Keratinocyte (primary cell): ENCODE data around the gene MYRIP. TPM values are rescaled to one million over a fixed set of nuclear protein-coding genes. Genes with fewer than 3 reads are reported as not detected.
"Not testable (repeated sequence)": the region's sequence is repeated elsewhere in the genome, so short reads cannot be mapped to it uniquely, and the experiment has no call there.

Experiments used
- DNase-seq: peaks from one replicate; pipeline ENCODE4 v3.0.0-alpha.2; 2011; ENCODE audit warnings: low read depth, missing footprints, low spot score
- FAIRE-seq: peaks from 2 replicates; lab custom pipeline; 2011; peaks lifted over from hg19 to GRCh38; lab: Jason Lieb, UNC
- H2AFZ ChIP-seq: 2 replicates; pipeline ENCODE4 v1.6.0; 2012; ENCODE audit warnings: low read length, control low read depth, inconsistent platforms; ENCODE audit not compliant: control insufficient read depth
- H3K27ac ChIP-seq: 2 replicates; pipeline ENCODE4 v1.5.1; 2011; ENCODE audit warnings: low read length; ENCODE audit not compliant: control insufficient read depth, insufficient read depth
- H3K27me3 ChIP-seq: 3 replicates; pipeline ENCODE4 v1.6.0; 2011; ENCODE audit warnings: low read length; ENCODE audit not compliant: control insufficient read depth, insufficient read depth; ENCODE audit errors: extremely low read depth
- H3K36me3 ChIP-seq, 2 experiments: 2 replicates in 1 of 2; 3 replicates in 1 of 2; pipeline ENCODE4 v1.5.1; 2011; ENCODE audit warnings: low read length in 2 of 2, mild to moderate bottlenecking in 1 of 2; ENCODE audit not compliant: control insufficient read depth in 2 of 2, insufficient read depth in 2 of 2; ENCODE audit errors: extremely low read depth in 1 of 2
- H3K4me1 ChIP-seq: 3 replicates; pipeline ENCODE4 v1.5.1; 2011; ENCODE audit warnings: low read length; ENCODE audit not compliant: control insufficient read depth, insufficient read depth; ENCODE audit errors: extremely low read depth
- H3K4me2 ChIP-seq: 3 replicates; pipeline ENCODE4 v1.6.0; 2011; ENCODE audit warnings: low read depth, low read length; ENCODE audit not compliant: control insufficient read depth, insufficient read depth; ENCODE audit errors: extremely low read depth
- H3K4me3 ChIP-seq, 3 experiments: fragments of 200-600 bp in 1 of 3; sonication (generic) in 1 of 3; 2 replicates in 2 of 3; 3 replicates in 1 of 3; pipeline ENCODE4 v1.5.1; 2011 to 2016; ENCODE audit warnings: low read length in 3 of 3, mild to moderate bottlenecking in 3 of 3, control low read depth in 2 of 3, inconsistent platforms in 1 of 3, low read depth in 1 of 3, mixed read lengths in 1 of 3, mixed run types in 1 of 3, moderate library complexity in 1 of 3; ENCODE audit not compliant: control insufficient read depth in 2 of 3, insufficient read depth in 2 of 3; ENCODE audit errors: extremely low read depth in 1 of 3
- H3K79me2 ChIP-seq: 2 replicates; pipeline ENCODE4 v1.6.0; 2012; ENCODE audit warnings: low read length; ENCODE audit not compliant: control insufficient read depth, insufficient read depth
- H3K9ac ChIP-seq: 3 replicates; pipeline ENCODE4 v1.6.0; 2011; ENCODE audit warnings: low read length; ENCODE audit not compliant: control insufficient read depth, insufficient read depth; ENCODE audit errors: extremely low read depth
- H3K9me1 ChIP-seq: 3 replicates; pipeline ENCODE4 v1.6.0; 2011; ENCODE audit warnings: low read length; ENCODE audit not compliant: control insufficient read depth, insufficient read depth; ENCODE audit errors: extremely low read depth
- H3K9me3 ChIP-seq: 2 replicates; pipeline ENCODE4 v1.5.1; 2012; ENCODE audit warnings: low read depth, low read length; ENCODE audit not compliant: control insufficient read depth
- H4K20me1 ChIP-seq: 3 replicates; pipeline ENCODE4 v1.6.0; 2011; ENCODE audit warnings: low read length; ENCODE audit not compliant: control insufficient read depth, insufficient read depth; ENCODE audit errors: extremely low read depth
- EZH2 ChIP-seq: IDR thresholded peaks from one replicate; pipeline ENCODE4 v1.6.1; 2012; ENCODE audit warnings: inconsistent platforms, mild to moderate bottlenecking, low read length, moderate library complexity
- dilution Hi-C: fragments of 300-500 bp; cut with MboI; formaldehyde crosslinking; loops from one replicate; pipeline ENCODE4 v1.7.0; 2020; ENCODE audit warnings: low sequenced_read_pairs; ENCODE audit not compliant: extremely low pct_ligation_motif_present
- polyA plus RNA-seq, 5 experiments: library from polyadenylated mRNA; depleted of rRNA in 3 of 5; stranded (reverse) in 3 of 5; stranded (forward) in 1 of 5; unstranded in 1 of 5; fragments of >200 nt; gene quantifications; 1 replicate in 1 of 5; 2 replicates in 3 of 5; 3 replicates in 1 of 5; pipeline versions ENCODE4 v1.2.1 to v1.2.3, GENCODE V29; 2011 to 2012; ENCODE audit warnings: missing spikeins in 2 of 5, low read depth in 1 of 5, low replicate concordance in 1 of 5
- TF ChIP-seq, protein P1 (sequence below), 3 experiments: IDR thresholded peaks in 1 of 3; conservative IDR thresholded peaks in 1 of 3; optimal IDR thresholded peaks in 1 of 3; 2 replicates in 2 of 3; 3 replicates in 1 of 3; pipeline versions ENCODE3 to v1.5.1; 2011; ENCODE audit warnings: low read length in 3 of 3, mild to moderate bottlenecking in 3 of 3, moderate library complexity in 2 of 3, control low read depth in 1 of 3, inconsistent platforms in 1 of 3; ENCODE audit not compliant: insufficient read depth in 2 of 3; ENCODE audit errors: extremely low read depth in 1 of 3

MYRIP gene
- polyA plus RNA-seq, 1 donor (not counting 4 experiments of a cell fraction or from before 2014, with no cell fraction given), result 0.01 TPM

DNA sequence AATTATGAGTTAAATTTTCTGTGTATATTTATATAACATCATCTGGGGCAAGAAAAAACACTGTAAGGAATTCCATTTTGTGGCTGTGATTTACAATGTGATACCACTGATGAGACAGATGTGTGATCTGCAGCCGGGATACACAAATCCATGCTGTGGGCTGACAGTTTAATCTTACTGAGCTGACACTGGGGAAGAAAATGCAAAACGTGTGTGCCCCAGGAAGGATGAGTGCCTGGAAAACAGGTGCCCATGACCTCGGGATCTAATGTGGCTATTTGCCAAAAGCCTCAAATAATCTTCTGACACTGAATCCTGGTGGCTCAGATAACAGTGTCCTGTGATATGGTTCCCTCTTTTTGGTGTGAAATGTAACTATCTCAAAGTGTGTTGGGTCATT, 10.5 kb downstream of the MYRIP start:
- Histone ChIP-seq H3K4me3 (no peak overlapping the region), H3K9me1 (no peaks in the 10 kb centered on the region), H4K20me1 (no peaks in the 10 kb centered on the region), H3K27me3 (peaks cover 2% of the 10 kb centered on the region), H3K27ac (no peak overlapping the region), H3K36me3 (no peaks in the 10 kb centered on the region), H3K4me1 (no peaks in the 10 kb centered on the region), H3K9ac (no peak overlapping the region), H3K79me2 (no peaks in the 10 kb centered on the region), H2AFZ (no peak overlapping the region), H3K4me2 (no peak overlapping the region), H3K9me3 (no peaks in the 10 kb centered on the region)
- no peak for DNase-seq
- dilution Hi-C loops, result no loop called here
- no peak for FAIRE-seq
- TF ChIP-seq, protein P1, sequence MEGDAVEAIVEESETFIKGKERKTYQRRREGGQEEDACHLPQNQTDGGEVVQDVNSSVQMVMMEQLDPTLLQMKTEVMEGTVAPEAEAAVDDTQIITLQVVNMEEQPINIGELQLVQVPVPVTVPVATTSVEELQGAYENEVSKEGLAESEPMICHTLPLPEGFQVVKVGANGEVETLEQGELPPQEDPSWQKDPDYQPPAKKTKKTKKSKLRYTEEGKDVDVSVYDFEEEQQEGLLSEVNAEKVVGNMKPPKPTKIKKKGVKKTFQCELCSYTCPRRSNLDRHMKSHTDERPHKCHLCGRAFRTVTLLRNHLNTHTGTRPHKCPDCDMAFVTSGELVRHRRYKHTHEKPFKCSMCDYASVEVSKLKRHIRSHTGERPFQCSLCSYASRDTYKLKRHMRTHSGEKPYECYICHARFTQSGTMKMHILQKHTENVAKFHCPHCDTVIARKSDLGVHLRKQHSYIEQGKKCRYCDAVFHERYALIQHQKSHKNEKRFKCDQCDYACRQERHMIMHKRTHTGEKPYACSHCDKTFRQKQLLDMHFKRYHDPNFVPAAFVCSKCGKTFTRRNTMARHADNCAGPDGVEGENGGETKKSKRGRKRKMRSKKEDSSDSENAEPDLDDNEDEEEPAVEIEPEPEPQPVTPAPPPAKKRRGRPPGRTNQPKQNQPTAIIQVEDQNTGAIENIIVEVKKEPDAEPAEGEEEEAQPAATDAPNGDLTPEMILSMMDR (optimal IDR thresholded peaks at IDR 0.05 in 1 of 3, IDR thresholded peaks at IDR 0.05 in 1 of 3, conservative IDR thresholded peaks at IDR 0.05 in 1 of 3; ENCODE audit: extremely low read depth in 1 of 3, insufficient read depth in 2 of 3, low read length in 3 of 3), result no peak
- no peak for TF ChIP-seq EZH2

DNA sequence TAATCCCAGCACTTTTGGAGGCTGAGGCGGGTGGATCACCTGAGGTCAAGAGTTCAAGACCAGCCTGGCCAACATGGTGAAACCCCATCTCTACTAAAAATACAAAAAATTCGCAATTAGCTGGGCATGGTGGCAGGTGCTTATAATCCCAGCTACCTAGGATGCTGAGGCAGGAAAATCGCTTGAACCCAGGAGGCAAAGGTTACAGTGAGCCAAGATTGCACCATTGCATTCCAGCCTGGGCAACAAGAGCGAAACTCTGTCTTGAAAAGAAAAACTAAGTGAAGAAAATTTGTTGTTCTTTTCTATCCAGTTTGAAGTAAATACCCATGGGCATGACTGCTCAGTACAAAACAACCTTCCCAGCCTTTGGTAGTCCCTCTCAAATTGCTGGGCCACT, 24.4 kb downstream of the MYRIP start:
- H3K4me1 ChIP-seq, H3K36me3 ChIP-seq, H3K79me2 ChIP-seq, H4K20me1 ChIP-seq, H3K9me1 ChIP-seq, DNase-seq, H3K27me3 ChIP-seq, FAIRE-seq, H3K9me3 ChIP-seq, dilution Hi-C loops, H3K9ac ChIP-seq, H3K4me3 ChIP-seq, H3K27ac ChIP-seq, H3K4me2 ChIP-seq, H2AFZ ChIP-seq: not testable (repeated sequence)

DNA sequence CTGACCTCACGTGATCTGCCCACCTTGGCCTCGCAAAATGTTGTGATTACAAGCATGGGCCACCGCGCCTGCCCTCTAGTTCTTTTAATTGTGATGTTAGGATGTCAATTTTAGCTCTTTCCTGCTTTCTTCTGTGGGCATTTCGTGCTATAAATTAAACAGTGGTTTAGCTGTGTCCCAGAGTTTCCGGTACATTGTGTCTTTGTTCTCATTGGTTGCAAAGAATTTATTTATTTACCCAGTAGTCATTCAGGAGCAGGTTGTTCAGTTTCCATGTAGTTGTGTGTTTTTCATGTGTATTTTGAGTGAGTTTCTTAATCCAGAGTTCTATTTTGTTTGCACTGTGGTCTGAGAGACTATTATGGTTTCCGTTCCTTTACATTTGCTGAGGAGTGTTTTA, 30.1 kb downstream of the MYRIP start:
- Histone ChIP-seq H3K4me3 (no peak overlapping the region), H2AFZ (no peak overlapping the region), H3K9me3 (no peaks in the 10 kb centered on the region), H3K9ac (no peak overlapping the region), H3K27me3 (no peaks in the 10 kb centered on the region), H3K36me3 (no peaks in the 10 kb centered on the region), H4K20me1 (no peaks in the 10 kb centered on the region), H3K4me1 (no peaks in the 10 kb centered on the region), H3K79me2 (no peaks in the 10 kb centered on the region), H3K9me1 (no peaks in the 10 kb centered on the region), H3K4me2 (no peak overlapping the region), H3K27ac (no peak overlapping the region)
- FAIRE-seq (no peak), DNase-seq (no peak)
- TF ChIP-seq EZH2, result no peak
- TF ChIP-seq, protein P1 (optimal IDR thresholded peaks at IDR 0.05 in 1 of 3, IDR thresholded peaks at IDR 0.05 in 1 of 3, conservative IDR thresholded peaks at IDR 0.05 in 1 of 3; ENCODE audit: extremely low read depth in 1 of 3, insufficient read depth in 2 of 3, low read length in 3 of 3), result no peak
- dilution Hi-C loops, result no loop called here
